ENCODE measurements around the gene FOXA3.

GRCh38 chr19:45899919-45900589 lies 35.9 kb downstream of the FOXA3 start:
- TF ChIP-seq, protein P1, sequence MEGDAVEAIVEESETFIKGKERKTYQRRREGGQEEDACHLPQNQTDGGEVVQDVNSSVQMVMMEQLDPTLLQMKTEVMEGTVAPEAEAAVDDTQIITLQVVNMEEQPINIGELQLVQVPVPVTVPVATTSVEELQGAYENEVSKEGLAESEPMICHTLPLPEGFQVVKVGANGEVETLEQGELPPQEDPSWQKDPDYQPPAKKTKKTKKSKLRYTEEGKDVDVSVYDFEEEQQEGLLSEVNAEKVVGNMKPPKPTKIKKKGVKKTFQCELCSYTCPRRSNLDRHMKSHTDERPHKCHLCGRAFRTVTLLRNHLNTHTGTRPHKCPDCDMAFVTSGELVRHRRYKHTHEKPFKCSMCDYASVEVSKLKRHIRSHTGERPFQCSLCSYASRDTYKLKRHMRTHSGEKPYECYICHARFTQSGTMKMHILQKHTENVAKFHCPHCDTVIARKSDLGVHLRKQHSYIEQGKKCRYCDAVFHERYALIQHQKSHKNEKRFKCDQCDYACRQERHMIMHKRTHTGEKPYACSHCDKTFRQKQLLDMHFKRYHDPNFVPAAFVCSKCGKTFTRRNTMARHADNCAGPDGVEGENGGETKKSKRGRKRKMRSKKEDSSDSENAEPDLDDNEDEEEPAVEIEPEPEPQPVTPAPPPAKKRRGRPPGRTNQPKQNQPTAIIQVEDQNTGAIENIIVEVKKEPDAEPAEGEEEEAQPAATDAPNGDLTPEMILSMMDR (IDR thresholded peaks at IDR 0.05) = no peak
- TF ChIP-seq POLR2A (IDR thresholded peaks at IDR 0.05) = no peak
